AG09309 (cell line): ENCODE data around the gene COMMD6.
A peak's percentile ranks its signal among the peaks of the same experiment; 100 is the strongest.

Experiments
- DNase-seq: peaks from one replicate; pipeline ENCODE4 v3.0.0-alpha.2; 2010; ENCODE audit warnings: low read depth
- H3K4me3 ChIP-seq: 2 replicates; pipeline ENCODE4 v1.5.1; 2011; ENCODE audit warnings: mild to moderate bottlenecking, low read depth, low read length, moderate library complexity; ENCODE audit not compliant: control insufficient read depth
- CTCF ChIP-seq: IDR thresholded peaks from 2 replicates; pipeline ENCODE4 v1.5.1; 2011; ENCODE audit warnings: mild to moderate bottlenecking, low read depth, low read length, inconsistent platforms; ENCODE audit not compliant: insufficient read depth, control insufficient read depth; ENCODE audit errors: missing control alignments

The COMMD6 gene

DNA sequence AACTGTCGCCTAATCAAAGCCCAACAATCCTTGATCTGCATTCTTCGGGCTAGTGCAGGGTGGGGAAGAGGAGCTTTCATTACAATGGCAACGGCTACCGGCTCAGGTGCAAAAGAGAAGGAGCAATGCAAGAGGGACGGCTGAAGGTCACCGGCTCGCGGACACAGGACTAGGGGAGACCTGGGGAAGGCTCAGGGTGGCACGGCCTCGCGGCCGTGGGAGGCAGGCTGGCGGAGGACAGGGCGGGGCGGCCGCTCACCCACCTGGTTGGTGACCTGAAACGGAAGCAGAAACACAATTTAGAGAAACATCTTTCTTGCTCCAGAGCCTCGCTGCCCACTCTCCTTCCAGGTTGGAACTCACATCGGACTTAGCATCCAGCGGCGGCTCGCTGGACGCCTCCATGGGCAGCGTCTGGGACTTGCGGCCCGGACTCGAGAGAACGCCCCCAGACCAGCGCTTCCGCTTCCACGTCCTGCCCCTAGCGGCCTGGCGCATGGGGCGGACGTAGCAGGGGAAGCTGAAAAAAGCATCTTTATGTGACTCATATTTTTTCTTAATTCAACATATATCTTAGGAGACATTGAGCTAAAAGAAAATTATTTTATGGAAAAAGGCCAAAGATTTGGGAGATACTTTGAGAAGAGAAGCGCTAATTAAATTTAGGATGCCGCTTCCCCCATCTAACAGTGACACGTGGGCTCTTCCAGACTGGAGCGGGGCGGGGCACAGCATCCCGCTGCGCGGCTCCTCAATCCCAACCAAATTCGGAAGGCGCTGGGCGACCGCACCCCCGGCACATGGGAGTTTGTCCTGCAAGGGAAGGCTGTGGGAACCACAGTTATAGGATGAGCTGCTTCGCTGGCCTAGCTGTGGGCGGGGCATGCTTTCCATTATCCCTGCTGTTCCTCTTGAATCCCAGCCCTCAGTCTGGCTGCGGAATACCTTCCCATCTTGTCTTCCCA, at the start of gene COMMD6:
Gene COMMD6 (minus strand): TSS at position 441 of the 965 bp plus-strand sequence. CDS start 36 bp downstream, at position 405.
- peak within 1 kb of the TSS; percentile 94 for H3K4me3 ChIP-seq
- TF ChIP-seq CTCF, result peak; percentile 31
- peak; percentile 56 for DNase-seq

GRCh38 chr13:75585153-75585552, 47.5 kb upstream of the COMMD6 start:
- no peak for TF ChIP-seq CTCF
- no peak for DNase-seq
- H3K4me3 ChIP-seq, result no peak overlapping the region

GRCh38 chr13:75583091-75583490, 45.5 kb upstream of the COMMD6 start:
- H3K4me3 ChIP-seq, result no peak overlapping the region
- DNase-seq, result no peak
- no peak for TF ChIP-seq CTCF

- no peak overlapping the region for H3K4me3 ChIP-seq
- TF ChIP-seq CTCF, result no peak
- DNase-seq, result no peak
Measured at GRCh38 chr13:75581874-75582640, 44.4 kb upstream of the COMMD6 start.

DNA sequence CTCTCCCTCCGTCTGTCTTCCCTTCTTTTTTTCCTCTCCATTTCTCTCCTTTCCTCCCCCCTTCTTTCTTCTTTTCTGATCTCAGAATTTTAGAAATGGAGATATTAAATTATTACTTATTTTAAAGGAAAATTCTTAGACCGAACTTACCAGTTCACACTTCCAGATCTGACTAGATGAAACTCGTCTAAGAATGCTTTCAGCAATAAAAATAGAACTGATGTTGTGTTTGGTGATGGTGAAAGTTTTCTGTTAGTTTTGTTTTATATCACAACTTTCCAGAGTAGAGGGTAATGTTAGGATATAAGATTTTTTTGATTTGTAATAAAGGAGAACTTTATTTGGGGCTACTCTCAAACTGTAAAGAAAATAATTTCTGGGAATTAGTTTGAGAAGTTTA, 41.9 kb upstream of the COMMD6 start:
- no peak for TF ChIP-seq CTCF
- no peak overlapping the region for H3K4me3 ChIP-seq
- no peak for DNase-seq

GRCh38 chr13:75569576-75569975, 31.9 kb upstream of the COMMD6 start:
- no peak for DNase-seq
- no peak for TF ChIP-seq CTCF
- H3K4me3 ChIP-seq, result no peak overlapping the region
